Measurements from ENCODE around the gene ANKRD11. TPM values are rescaled to one million over a fixed set of nuclear protein-coding genes. Genes with fewer than 3 reads are reported as not detected.
"Not testable (repeated sequence)": the region's sequence is repeated elsewhere in the genome, so short reads cannot be mapped to it uniquely, and the experiment has no call there.

ANKRD11 gene
- total RNA-seq, 1 experiment from 2014 or later: 266 TPM

- TF ChIP-seq REST (IDR thresholded peaks at IDR 0.05; ENCODE audit: low read depth) (no peak), TCF7L2 (IDR thresholded peaks at IDR 0.05; ENCODE audit: borderline replicate concordance, extremely low read depth, insufficient read depth, insufficient read length) (no peak), EGR1 (IDR thresholded peaks at IDR 0.05; ENCODE audit: low read depth) (no peak), CTCF (IDR thresholded peaks at IDR 0.05 in 2 of 3, conservative IDR thresholded peaks at IDR 0.05 in 1 of 3; ENCODE audit: borderline replicate concordance in 1 of 3, insufficient read depth in 1 of 3, low read depth in 2 of 3, low read length in 2 of 3) (no peak), ELF1 (IDR thresholded peaks at IDR 0.05; ENCODE audit: borderline replicate concordance, low read depth) (no peak; the same call in 1 of the 2 replicates), MAX (IDR thresholded peaks at IDR 0.05) (peak; percentile 57; the same call in 1 of the 2 replicates), ATF3 (IDR thresholded peaks at IDR 0.05) (no peak), POLR2AphosphoS5 (IDR thresholded peaks at IDR 0.05; ENCODE audit: low read depth, low read length) (no peak), RAD21 (IDR thresholded peaks at IDR 0.05; ENCODE audit: low read depth) (no peak), POLR2A (IDR thresholded peaks at IDR 0.05; ENCODE audit: borderline replicate concordance, extremely low read depth, insufficient read depth, insufficient read length) (no peak)
These were observed 126.6 kb downstream of the ANKRD11 start (continued) for GRCh38 chr16:89363621-89364393.

GRCh38 chr16:89362540-89363223, 127.7 kb downstream of the ANKRD11 start:
- intact Hi-C loops (cut with micrococcal nuclease); H3K27me3 ChIP-seq (ENCODE audit: insufficient read depth, low read length); BruUV-seq (replicated peaks); RAD21 ChIA-PET (ENCODE audit: low non-redundant PET in 1 of 2, low total read pairs in 2 of 2, uncharacterized antibody in 2 of 2, unreplicated experiment in 2 of 2); H3K9me3 ChIP-seq (ENCODE audit: control insufficient read depth in 1 of 2, insufficient read depth in 1 of 2, low read depth in 1 of 2, low read length in 2 of 2); CTCF ChIA-PET; ATAC-seq; DNase-seq (ENCODE audit: low read depth, low spot score); H2AFZ ChIP-seq (ENCODE audit: low read depth, low read length, poor library complexity, severe bottlenecking); H3K4me3 ChIP-seq (replicated peaks in 1 of 2; ENCODE audit: low read depth in 1 of 2, low read length in 2 of 2); H3K9me2 ChIP-seq (ENCODE audit: insufficient read depth); POLR2A ChIA-PET; H3K36me3 ChIP-seq (ENCODE audit: control insufficient read depth in 1 of 2, insufficient read depth in 2 of 2, low read length in 2 of 2): not testable (repeated sequence)
- Histone ChIP-seq H4K20me1 (ENCODE audit: insufficient read depth) (peaks cover 49% of the 10 kb centered on the region; the same call in 1 of the 2 replicates), H3K4me1 (ENCODE audit: control insufficient read depth in 1 of 2, insufficient read depth in 2 of 2, low read length in 2 of 2) (peaks cover 25 to 51% of the 10 kb centered on the region in 2 experiments), H3K27ac (ENCODE audit: low read depth, low read length) (peak overlapping the region; percentile 3; the same call in 1 of the 2 replicates), H3K79me2 (ENCODE audit: insufficient read depth, low read length) (peaks cover 99% of the 10 kb centered on the region), H3K4me2 (ENCODE audit: low read length) (peak overlapping the region; percentile 73; the same call in 1 of the 2 replicates), H3K9ac (ENCODE audit: low read length) (peak overlapping the region; percentile 0; the same call in 1 of the 2 replicates)

Measured in HCT116 (cell line).